GM23338 (cell line): ENCODE measurements around the gene WASHC2C.
"Not testable (repeated sequence)": the region's sequence is repeated elsewhere in the genome, so short reads cannot be mapped to it uniquely, and the experiment has no call there.

Experiments used
- EZH2 ChIP-seq: fragments of 200-600 bp; sonication (generic); IDR thresholded peaks from one replicate; pipeline ENCODE4 v1.8.0; 2017; ENCODE audit warnings: antibody characterized with exemption, mild to moderate bottlenecking, low read depth; ENCODE audit not compliant: unreplicated experiment
- EZH2phosphoT487 ChIP-seq: fragments of 200-600 bp; sonication (generic); IDR thresholded peaks from one replicate; pipeline ENCODE4 v1.8.1; 2018; ENCODE audit warnings: antibody characterized with exemption; ENCODE audit not compliant: unreplicated experiment
- POLR2AphosphoS5 ChIP-seq: IDR thresholded peaks from 2 replicates; pipeline ENCODE4 v1.6.1; 2016; ENCODE audit warnings: antibody characterized with exemption, low read depth
- ZNF114 ChIP-seq: fragments of 250-450 bp; sonication (Bioruptor Pico); IDR thresholded peaks from 2 replicates; pipeline ENCODE4 v1.5.0; 2020; ENCODE audit warnings: mild to moderate bottlenecking, moderate library complexity
- TF ChIP-seq, protein P1 (sequence below), 2 experiments: fragments of 200-600 bp in 1 of 2; sonication (generic) in 1 of 2; conservative IDR thresholded peaks; 2 replicates each; pipeline versions ENCODE4 v1.5.1 to v1.6.1; 2016 to 2017; ENCODE audit warnings: antibody characterized with exemption in 2 of 2, low read depth in 2 of 2, mild to moderate bottlenecking in 2 of 2, moderate library complexity in 1 of 2
- TF ChIP-seq, protein P2 (sequence below): IDR thresholded peaks from one replicate; pipeline ENCODE4 v1.6.1; 2018; ENCODE audit warnings: antibody characterized with exemption; ENCODE audit not compliant: unreplicated experiment

DNA sequence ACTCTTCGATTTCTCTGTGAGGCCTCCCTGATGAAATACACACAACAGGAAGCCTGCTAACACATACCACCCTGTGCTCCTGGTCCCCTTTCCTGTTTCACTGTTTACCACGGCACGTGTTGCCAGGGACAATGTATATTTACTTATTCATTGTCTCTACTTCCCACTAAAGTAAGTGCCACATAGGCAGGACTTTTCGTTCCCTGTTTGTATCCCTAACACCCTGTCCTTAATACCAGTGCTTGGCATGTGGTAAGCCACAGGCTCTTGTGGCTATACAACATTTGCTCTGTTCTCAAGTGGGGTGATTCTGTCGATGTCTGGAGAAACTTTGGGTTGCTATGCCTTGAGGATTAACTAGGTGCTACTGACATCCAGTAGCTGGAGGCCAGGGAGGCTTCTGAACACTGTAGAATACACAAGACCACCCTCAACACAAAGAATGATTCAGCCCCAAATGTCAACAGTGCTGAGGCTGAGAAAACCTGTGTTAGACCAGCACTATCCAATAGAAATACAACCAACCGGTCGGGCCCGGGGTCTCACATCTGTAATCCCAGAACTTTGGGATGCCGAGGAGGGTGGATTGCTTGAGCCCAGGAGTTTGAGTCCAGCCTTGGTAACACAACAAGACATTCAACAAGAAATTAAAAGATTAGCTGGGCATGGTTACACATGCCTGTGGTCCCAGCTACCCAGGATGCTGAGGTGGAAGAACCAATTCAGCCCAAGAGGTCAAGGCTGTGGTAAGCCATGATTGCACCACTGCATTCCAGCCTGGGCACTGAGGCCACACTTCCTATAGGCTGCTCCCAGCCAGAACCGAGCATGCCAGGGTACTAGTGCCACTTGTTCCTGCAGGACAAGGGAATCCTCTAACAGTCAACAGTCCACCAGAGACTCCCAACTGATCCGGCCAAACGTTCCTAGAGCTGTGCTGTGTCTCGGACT is 76.3 kb downstream of the WASHC2C start:
- TF ChIP-seq, protein P1, sequence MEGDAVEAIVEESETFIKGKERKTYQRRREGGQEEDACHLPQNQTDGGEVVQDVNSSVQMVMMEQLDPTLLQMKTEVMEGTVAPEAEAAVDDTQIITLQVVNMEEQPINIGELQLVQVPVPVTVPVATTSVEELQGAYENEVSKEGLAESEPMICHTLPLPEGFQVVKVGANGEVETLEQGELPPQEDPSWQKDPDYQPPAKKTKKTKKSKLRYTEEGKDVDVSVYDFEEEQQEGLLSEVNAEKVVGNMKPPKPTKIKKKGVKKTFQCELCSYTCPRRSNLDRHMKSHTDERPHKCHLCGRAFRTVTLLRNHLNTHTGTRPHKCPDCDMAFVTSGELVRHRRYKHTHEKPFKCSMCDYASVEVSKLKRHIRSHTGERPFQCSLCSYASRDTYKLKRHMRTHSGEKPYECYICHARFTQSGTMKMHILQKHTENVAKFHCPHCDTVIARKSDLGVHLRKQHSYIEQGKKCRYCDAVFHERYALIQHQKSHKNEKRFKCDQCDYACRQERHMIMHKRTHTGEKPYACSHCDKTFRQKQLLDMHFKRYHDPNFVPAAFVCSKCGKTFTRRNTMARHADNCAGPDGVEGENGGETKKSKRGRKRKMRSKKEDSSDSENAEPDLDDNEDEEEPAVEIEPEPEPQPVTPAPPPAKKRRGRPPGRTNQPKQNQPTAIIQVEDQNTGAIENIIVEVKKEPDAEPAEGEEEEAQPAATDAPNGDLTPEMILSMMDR (conservative IDR thresholded peaks at IDR 0.05; ENCODE audit: low read depth in 2 of 2): not testable (repeated sequence)
- TF ChIP-seq POLR2AphosphoS5; EZH2; ZNF114 (CRISPR knock-in tag); EZH2phosphoT487: not testable (repeated sequence)
- TF ChIP-seq, protein P2, sequence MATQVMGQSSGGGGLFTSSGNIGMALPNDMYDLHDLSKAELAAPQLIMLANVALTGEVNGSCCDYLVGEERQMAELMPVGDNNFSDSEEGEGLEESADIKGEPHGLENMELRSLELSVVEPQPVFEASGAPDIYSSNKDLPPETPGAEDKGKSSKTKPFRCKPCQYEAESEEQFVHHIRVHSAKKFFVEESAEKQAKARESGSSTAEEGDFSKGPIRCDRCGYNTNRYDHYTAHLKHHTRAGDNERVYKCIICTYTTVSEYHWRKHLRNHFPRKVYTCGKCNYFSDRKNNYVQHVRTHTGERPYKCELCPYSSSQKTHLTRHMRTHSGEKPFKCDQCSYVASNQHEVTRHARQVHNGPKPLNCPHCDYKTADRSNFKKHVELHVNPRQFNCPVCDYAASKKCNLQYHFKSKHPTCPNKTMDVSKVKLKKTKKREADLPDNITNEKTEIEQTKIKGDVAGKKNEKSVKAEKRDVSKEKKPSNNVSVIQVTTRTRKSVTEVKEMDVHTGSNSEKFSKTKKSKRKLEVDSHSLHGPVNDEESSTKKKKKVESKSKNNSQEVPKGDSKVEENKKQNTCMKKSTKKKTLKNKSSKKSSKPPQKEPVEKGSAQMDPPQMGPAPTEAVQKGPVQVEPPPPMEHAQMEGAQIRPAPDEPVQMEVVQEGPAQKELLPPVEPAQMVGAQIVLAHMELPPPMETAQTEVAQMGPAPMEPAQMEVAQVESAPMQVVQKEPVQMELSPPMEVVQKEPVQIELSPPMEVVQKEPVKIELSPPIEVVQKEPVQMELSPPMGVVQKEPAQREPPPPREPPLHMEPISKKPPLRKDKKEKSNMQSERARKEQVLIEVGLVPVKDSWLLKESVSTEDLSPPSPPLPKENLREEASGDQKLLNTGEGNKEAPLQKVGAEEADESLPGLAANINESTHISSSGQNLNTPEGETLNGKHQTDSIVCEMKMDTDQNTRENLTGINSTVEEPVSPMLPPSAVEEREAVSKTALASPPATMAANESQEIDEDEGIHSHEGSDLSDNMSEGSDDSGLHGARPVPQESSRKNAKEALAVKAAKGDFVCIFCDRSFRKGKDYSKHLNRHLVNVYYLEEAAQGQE: not testable (repeated sequence)
